GM19324 (cell line): ENCODE results near the gene PAPOLA.
"Not testable (repeated sequence)": the region's sequence is repeated elsewhere in the genome, so short reads cannot be mapped to it uniquely, and the experiment has no call there.

Experiments
- ATAC-seq: cut with Tn5 transposase; IDR thresholded peaks from one replicate; pipeline ENCODE4 v1.9.1; 2021; ENCODE audit warnings: mild to moderate bottlenecking, moderate library complexity; ENCODE audit not compliant: unreplicated experiment, low FRiP score

PAPOLA gene

DNA sequence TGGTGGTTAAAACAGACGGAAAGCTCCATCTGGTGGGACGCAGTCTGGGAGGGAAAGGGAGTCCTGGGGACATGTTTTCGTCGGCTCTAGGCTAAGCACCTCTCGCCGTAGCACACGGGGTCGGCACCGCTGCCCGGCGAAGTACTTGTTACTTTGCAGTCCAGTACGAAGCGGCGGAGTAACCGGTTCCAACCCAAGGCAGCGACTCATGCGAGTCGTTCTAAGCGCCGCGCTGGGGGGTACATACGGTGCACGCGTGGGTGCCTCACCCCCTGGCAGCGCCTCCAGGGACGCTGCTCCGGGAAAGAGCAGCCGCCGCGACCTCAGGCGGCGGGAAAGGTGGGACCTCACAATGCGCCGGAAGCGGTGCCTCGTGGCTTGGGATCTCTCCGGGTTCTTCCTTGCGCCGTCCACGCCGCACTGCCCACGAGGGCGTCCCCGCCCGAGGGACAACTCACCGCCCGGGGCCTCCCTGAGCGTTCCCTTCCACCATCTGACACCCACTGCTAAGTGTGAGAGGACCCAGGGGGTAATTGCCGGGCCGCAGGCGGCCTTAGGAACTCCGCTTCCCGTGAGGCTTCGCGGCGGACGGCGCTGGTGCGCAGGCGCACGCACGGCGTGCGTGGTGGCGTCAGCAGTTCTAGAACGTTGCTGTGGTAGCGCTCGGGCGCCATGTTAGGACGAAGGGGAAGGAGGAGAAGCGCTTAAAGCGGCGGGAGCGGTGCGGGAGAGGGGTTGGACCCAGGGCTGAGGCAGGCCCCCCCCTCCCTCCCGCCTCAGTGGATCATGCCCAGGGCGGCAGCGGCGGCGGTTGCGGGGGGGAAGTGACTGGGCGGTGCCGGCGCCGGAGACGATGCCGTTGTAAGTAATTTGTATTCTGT, at the start of gene PAPOLA:
PAPOLA (plus strand) TSS at position 643 of the 881 bp plus-strand sequence; CDS start at position 854, 211 bp downstream.
- peak; percentile 92 for ATAC-seq

DNA sequence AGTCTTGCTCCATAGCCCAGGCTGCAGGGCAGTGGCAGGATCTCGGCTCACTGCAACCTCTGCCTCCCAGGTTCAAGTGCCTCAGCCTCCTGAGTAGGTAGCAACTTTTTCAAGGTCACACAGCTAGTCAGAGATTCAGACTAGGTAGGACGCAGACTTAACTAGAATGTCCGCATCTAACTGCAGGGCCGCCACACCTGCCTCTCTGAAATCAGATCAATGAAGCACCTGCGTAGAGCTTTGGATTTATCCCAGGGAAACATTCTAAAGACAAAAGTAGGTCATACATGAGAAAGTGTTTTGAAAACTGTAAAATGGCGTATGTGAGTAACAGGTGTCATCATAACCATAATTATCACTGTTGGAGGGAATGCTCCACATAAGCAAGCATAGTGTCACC, 49.5 kb upstream of the PAPOLA start:
- ATAC-seq = no peak

DNA sequence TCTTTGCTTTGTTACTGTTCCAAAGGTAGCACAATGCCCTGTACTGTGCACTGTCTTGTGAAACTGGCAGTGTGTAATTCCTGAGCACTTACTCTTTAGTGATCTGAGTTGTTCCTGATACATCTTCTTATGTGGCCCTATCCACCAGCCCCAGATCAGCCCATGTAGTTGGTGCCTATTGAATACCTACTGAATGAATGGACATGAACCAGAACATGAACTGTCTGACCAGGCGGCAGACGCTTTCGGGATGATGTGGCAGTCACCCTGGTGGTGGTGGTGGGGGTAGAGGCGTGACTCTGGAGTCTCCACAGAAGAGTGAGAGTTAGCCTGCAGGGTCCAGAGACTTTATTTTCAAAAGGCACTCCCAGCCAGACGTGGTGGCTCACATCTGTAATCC, 46.6 kb upstream of the PAPOLA start:
- ATAC-seq = no peak

DNA sequence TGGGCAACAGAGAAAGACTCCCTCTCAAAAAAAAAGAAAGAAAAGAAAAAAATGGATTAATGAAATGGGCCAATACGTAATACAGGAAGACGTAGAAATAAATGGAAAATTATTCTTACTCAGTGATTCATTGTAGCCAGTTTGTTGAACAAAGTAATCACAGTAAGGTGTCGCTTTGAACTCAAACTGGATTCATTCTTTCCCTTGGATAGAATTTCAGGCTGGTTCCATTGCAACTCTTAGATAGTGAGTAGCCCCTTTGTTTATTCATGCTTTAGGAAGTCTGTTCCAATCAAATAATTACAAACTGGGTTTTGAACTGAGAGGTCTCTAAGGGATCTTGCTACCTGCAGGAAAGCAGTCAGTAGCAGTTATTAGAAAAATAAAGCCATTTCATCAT, 42.3 kb upstream of the PAPOLA start:
- no peak for ATAC-seq

DNA sequence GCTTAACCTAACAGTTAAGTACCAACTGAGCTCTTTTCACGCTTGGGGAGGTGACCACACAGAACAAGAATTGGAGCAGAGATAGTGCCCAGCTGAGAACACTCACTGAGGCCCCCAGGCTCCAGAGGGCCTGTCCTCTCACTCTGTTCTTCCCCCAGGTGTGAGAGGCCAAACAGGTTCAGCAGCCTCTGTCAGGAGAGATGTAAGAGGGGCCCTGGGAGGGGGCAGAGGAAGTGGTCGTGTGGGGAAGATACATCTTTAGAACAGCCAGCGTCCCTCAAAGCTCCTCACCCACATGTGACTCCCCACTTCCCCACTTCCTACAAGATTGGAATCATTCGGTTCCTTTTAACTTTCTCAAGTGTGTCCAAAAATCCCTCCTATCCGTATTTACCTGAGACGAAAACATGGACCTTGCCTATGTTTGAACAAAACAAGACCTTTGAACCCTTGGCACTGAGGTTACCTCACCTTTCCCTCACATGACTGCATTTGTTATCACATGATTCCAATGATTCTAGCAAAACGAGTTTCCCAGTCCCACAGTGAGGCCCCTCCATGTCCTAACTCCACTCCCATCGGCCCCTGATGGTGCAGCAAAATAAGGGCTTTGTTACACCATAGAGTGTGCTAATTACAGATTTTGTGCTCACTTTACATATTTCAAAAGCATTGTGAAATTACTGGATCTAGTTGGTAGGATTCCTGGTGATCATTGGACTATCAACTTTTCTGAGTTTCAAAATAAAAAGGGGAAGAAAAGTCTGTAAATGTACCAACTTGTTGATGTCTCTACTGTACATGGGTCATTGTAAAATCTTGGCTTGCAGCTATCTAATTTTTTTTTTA, 40.0 kb upstream of the PAPOLA start:
- ATAC-seq = no peak

DNA sequence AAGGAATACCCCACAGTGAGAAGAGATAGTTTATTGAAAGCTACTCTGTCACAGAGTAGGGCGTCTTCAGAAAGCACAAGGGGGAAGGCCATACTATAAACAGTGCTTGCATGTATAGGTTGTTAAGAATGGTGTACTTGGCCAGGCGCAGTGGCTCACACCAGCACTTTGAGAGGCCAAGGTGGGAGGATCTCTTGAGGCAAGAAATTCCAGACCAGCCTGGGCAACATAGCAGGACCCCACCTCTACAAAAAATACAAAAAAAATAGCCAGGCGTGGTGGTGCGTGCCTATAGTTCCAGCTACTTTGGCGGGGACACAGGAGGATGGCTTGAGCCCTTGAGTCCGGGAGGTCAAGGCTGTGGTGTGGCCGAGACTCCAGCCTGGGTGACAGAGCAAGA, 38.0 kb upstream of the PAPOLA start:
- no peak for ATAC-seq

DNA sequence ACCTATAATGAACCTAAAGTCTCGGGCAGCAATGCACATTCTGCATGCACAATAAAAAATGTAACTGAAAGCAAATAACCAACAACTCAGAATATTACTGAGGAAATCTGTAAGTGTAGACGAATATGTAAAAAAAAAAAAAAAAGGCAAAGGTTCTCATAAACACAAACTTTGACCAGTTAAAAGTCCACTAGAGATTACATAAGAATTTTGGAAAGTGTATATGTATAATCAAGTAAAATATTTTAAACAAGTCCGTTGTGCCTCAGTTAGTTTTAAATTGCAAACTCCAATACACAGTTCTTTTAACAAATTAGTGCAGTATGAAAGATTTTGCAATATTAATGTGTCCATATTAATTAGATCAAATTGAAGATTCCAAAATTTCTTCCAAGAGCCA, 35.3 kb upstream of the PAPOLA start:
- ATAC-seq = no peak

DNA sequence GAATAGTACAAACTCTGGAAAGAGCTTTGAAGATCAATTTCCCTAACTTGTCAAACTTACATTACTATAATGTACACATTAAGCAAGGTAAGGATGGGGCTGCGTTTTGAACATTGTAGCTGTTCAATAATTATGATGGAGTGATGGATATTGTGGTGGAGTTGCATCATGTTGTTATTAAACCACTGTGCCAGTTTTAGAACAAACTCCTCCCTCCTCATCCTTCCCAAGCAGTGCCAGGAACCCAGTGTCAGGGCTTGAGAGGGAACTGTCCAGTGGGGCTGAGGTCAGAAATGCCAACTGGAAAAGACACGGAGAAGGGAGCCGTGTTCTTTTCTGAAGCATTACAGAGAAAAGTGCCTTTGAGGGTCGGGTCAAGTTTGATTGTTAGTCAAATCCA, 31.9 kb upstream of the PAPOLA start:
- ATAC-seq = no peak

DNA sequence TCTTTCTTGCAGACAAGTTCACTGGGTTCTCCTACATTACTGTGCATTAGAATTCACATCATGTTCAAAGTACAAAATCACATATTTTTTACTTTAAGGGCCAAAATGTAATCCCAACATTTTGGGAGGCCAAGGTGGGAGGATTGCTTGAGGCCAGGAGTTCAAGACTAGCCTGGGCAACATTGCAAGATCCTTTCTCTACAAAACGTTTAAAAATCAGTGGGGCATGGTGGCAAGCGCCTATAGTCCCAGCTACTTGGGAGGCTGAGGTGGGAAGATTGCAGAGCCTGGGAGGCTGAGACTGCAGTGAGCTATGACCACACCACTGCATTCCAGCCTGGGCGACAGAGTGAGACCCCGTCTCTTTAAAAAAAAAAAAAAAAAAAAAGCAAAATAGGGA, 31.2 kb upstream of the PAPOLA start:
- ATAC-seq = not testable (repeated sequence)

DNA sequence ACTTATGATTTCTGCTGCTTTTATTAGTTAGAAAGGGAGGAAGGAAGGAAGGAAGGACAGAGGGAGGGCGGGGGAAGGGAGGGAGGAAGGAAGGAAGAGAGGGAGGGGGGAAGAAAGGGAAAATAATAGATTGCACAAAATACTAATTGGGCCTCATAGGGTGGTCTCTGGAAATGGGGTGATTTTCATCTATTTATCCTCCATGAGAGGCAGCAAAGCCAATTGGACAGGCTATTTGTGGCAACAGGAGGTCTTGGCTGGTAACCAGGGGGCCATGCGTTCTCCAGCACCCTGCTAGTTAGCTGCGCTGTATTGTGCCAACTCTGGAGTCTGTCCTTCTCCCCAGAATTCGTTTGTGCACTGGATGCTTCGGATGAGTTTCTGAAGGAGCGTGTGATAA, 24.1 kb upstream of the PAPOLA start:
- ATAC-seq = no peak

DNA sequence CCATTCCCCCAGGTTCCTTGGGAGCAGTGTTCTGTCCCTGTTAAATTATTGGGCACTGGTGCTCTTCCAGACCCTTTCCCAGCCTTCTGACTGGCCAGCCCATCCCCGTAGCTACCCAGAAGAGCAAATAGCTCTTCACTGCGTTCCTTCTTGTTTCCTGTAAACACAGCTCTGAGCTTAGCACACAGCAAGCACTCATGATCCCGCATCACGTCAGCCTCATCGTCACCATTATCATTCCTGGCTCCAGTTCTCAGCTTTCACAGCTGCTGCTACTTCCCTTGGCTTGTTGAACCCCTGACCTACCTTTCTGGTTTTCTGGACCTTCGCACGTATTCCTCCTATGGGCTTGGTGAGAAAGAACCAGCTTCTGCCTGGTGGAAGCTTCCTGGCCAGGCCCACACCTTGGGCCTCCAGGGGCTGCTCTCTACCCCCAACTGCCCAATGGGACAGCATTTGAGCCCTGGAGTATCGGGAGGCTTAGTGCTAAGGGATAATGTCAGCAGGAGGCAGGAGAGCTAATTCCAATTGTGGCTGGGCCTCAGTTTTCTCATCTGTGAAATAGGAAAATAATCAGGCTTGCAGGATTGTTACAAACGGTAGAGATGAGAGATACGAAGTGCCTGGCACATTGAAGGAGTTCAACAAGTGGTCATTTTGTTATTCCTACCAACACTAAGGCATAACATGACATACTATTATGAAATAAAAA, 22.6 kb upstream of the PAPOLA start:
- ATAC-seq = no peak

DNA sequence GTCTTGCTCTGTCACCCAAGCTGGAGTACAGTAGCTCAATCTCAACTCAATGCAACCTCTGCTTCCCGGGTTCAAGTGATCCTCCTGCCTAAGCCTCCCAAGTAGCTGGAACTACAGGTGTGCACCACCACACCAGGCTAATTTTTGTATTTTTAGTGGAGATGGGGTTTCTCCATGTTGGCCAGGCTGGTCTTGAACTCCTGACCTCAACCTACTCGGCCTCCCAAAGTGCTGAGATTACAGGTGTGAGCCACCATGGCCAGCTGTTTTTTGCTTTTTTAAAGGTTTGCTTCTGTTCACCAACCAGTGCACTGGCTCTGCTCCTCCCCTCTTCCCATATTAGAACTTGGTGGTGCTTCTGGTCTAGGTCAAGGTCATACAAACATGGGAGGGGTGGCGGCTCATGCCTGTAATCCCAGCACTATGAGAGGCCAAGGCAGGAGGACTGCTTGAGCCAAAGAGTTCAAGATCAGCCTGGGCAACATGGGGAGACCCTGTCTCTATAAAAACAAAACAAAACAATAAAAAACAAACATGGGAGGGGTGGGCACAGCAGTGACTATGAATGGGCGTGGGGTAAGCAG, 20.4 kb upstream of the PAPOLA start:
- ATAC-seq = no peak

DNA sequence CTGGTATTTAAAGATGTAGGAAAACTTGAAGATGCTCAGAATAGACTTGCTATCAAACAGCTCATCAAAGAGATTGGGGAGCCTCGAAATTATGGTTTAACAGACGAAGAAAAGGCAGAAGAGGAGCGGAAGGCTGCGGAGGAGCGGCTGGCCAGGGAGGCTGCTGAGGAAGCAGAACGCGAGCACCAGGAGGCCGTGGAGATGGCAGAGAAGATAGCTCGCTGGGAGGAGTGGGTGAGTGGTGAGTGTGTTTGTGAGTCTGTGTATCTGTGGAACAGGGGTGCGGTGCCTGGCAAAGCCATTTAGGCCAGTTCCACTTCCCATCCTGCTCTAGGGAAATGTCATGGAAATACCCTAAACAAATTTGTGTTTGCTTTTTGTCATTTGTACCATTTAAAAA, 19.2 kb upstream of the PAPOLA start:
- no peak for ATAC-seq

DNA sequence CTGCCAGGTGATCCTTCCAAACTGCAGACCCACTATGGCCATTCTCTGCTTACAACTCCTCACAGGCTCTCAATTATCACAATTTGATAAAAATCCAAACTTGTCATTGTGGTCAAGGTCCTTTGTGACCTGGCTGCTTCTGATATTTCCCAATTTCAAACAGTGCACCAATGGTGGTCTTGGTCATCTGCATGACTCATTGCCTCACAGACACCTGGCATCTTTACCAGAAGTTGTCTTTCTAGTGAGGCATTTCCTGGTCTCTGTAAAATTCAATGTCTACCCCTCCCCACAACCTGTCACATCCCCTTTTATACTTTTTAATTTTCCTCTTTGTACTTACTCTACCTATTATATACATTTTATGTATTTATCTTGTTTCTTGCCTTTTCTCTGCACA, 17.8 kb upstream of the PAPOLA start:
- no peak for ATAC-seq

DNA sequence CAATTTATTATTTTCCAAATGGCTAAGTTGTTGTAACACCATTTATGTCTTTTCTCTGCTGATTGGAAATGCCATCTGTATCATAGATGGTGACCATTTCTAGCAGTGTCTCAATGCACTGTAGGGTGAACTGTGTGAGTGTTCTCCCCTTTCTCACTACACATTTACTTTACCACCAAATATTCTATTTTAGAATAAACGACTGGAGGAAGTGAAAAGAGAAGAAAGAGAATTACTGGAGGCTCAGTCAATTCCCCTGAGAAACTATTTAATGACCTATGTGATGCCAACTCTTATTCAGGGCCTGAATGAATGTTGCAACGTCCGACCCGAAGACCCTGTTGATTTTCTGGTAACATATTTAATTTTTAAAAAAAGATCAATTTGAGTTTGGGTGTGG, 15.5 kb upstream of the PAPOLA start:
- ATAC-seq = peak; percentile 42

DNA sequence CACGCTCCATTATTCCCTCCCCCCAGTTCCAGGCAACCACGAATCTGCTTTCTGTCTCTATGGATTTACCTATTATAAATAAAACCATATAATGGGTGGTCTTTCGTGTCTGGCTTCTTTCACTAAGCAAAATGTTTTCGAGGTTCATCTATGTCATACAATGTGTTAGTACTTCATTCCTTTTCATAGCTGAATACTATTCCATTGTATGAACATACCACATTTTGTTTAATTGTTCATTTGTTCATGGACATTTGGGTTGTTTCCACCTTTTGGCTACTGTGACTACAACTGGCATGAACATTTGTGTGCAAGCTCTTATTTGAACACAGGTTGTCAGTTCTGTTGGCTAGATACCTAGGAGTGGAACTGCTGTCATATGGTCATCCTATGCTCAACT, 12.9 kb upstream of the PAPOLA start:
- ATAC-seq = no peak

DNA sequence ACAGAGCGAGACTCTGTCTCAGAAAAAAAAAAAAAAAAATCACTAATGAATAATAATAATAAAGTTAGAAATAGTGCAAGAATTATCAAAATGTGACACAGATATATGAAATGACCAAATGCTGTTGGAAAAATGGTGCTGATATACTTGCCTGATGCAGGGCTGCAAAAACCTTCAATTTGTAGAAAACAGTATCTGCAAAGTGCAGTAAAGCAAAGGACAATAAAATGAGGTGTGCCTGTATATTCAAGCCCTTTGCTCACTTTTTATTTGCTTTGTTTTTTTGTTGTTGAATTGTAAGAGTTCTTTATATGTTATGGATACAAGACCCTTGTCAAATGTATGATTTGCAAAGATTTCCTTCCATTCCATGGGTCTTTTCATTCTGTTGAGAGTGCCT, 9.0 kb upstream of the PAPOLA start:
- no peak for ATAC-seq

DNA sequence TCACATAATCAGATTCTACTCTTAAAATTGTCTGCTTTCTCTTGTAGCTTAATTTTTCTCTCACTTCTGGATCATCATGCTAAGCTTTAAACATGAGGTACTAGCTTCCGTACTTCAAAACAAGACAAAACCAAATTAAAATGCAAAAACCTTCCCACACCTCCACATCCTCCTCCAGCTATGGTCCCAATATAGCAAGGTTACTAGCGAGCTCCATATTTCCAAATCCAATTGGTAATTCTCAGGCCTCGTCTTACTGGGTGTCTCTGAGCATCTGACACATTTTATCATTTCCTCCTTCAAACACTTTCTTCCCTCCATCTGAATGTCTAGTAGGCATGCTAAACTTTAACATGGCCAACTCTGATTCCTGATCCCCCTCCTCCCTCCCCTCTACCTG, 7.9 kb upstream of the PAPOLA start:
- ATAC-seq = no peak

DNA sequence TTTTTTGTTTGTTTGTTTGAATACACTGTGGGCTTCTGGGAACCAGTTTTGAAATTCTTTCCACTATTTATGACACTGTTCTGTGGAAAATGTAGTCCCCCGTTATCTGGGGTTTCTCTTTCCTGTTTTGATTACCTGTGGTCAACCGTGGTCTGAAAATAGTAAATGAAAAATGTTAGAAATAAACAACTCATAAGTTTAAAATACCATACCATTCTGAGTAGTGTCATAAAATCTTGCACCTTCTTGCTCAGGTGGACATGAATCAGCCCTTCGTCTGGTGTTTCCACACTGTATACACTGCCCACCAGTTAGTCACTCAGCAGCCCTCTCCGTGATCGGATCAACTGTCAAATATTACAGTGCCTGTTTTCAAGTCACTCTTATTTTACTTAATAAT, 5.1 kb upstream of the PAPOLA start:
- ATAC-seq = peak; percentile 47

DNA sequence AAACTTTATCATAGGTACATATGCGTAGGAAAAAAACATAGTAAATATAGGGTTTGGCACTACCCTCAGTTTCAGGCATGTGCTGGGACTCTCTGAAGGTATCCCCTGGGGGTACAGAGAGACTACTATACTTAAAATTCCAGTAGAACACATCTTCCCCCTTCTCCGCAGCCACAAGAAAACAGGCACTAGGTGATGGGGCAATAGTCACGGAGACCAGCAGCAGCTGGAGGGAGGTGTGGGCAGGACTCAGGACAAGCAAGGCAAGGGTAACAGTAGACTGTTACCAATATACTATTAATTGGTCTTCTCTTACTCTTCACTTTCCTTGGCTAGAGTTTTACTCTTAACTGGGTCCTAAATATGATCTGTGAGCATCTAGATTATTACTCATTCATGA, 4.6 kb upstream of the PAPOLA start:
- ATAC-seq = no peak
